ENCODE data around the gene MEOX2.

GRCh38 chr7:15685358-15686294 lies 857 bp downstream of the MEOX2 start:
- TF ChIP-seq TBP (IDR thresholded peaks at IDR 0.05; ENCODE audit: low read depth, low read length), result peak; percentile 88
- TF ChIP-seq SP2 (IDR thresholded peaks at IDR 0.05; ENCODE audit: low read length), result no peak
- TF ChIP-seq POLR2A (IDR thresholded peaks at IDR 0.05; ENCODE audit: control extremely low read depth in 1 of 2, low read depth in 2 of 2, low read length in 2 of 2), result no peak
- peak; percentile 83 for TF ChIP-seq EZH2 (IDR thresholded peaks at IDR 0.05; ENCODE audit: low read depth, low read length, severe bottlenecking)
- no peak for TF ChIP-seq CTCF (IDR thresholded peaks at IDR 0.05; ENCODE audit: control extremely low read depth in 1 of 3, insufficient read depth in 1 of 3, low read depth in 1 of 3, low read length in 3 of 3)
- TF ChIP-seq CREB1 (IDR thresholded peaks at IDR 0.05), result no peak
- TF ChIP-seq YY1 (IDR thresholded peaks at IDR 0.05; ENCODE audit: low read depth, low read length), result no peak
- no peak for TF ChIP-seq RFX5 (IDR thresholded peaks at IDR 0.05; ENCODE audit: borderline replicate concordance, low read depth, low read length)
- no peak for TF ChIP-seq PHF8 (conservative IDR thresholded peaks at IDR 0.05; ENCODE audit: low read depth, low read length)
- TF ChIP-seq RAD21 (IDR thresholded peaks at IDR 0.05 in 1 of 2, conservative IDR thresholded peaks at IDR 0.05 in 1 of 2; ENCODE audit: low read depth in 2 of 2, low read length in 2 of 2), result no peak
- peak; percentile 67 for TF ChIP-seq CTBP2 (IDR thresholded peaks at IDR 0.05; ENCODE audit: borderline replicate concordance, insufficient read depth, insufficient read length, low read length)

All from H1 (cell line).